ENCODE measurements around the gene ING3.

ING3 gene

GRCh38 chr7:120984406-120984805 is 33.8 kb downstream of the ING3 start:
- no peak overlapping the region for H3K4me2 ChIP-seq (ENCODE audit: low read length)
- H3F3A ChIP-seq (ENCODE audit: control insufficient read depth, insufficient read depth), result peaks cover 4% of the 10 kb centered on the region; the same call in 1 of the 2 replicates
- no peaks in the 10 kb centered on the region for H3K36me3 ChIP-seq (ENCODE audit: control insufficient read depth, low read length)
- H3K79me2 ChIP-seq (ENCODE audit: control insufficient read depth, low read length), result no peaks in the 10 kb centered on the region
- no peaks in the 10 kb centered on the region for H3K9me2 ChIP-seq (replicated peaks; ENCODE audit: control insufficient read depth, low read length)
- H3K4me1 ChIP-seq (ENCODE audit: control insufficient read depth, low read length), result peaks cover 18% of the 10 kb centered on the region
- no peak overlapping the region for H3K4me3 ChIP-seq (ENCODE audit: low read length)
- no peak for TF ChIP-seq CTCF (IDR thresholded peaks at IDR 0.05; ENCODE audit: low read depth, low read length, poor library complexity, severe bottlenecking)
- TF ChIP-seq EZH2phosphoT487 (IDR thresholded peaks at IDR 0.05; ENCODE audit: borderline replicate concordance, low read length), result no peak
- no peaks in the 10 kb centered on the region for H3K9me3 ChIP-seq (ENCODE audit: control insufficient read depth, insufficient read depth, low read length)
- peaks cover 23% of the 10 kb centered on the region for H3K27me3 ChIP-seq (ENCODE audit: control insufficient read depth, low read length)
- no peak overlapping the region for H3K27ac ChIP-seq (ENCODE audit: low read depth, low read length)
- H4K20me1 ChIP-seq (ENCODE audit: control insufficient read depth, insufficient read depth, low read depth, low read length), result no peaks in the 10 kb centered on the region

GRCh38 chr7:120985130-120985758 is 34.7 kb downstream of the ING3 start:
- no peaks in the 10 kb centered on the region for H4K20me1 ChIP-seq (ENCODE audit: control insufficient read depth, insufficient read depth, low read depth, low read length)
- no peak overlapping the region for H3K4me2 ChIP-seq (ENCODE audit: low read length)
- H3K9me3 ChIP-seq (ENCODE audit: control insufficient read depth, insufficient read depth, low read length), result no peaks in the 10 kb centered on the region
- H3K4me3 ChIP-seq (ENCODE audit: low read length), result no peak overlapping the region
- no peaks in the 10 kb centered on the region for H3K9me2 ChIP-seq (replicated peaks; ENCODE audit: control insufficient read depth, low read length)
- no peaks in the 10 kb centered on the region for H3K79me2 ChIP-seq (ENCODE audit: control insufficient read depth, low read length)
- H3K27me3 ChIP-seq (ENCODE audit: control insufficient read depth, low read length), result peaks cover 32% of the 10 kb centered on the region
- peaks cover 22% of the 10 kb centered on the region for H3K4me1 ChIP-seq (ENCODE audit: control insufficient read depth, low read length)
- TF ChIP-seq CTCF (IDR thresholded peaks at IDR 0.05; ENCODE audit: low read depth, low read length, poor library complexity, severe bottlenecking) (no peak), EZH2phosphoT487 (IDR thresholded peaks at IDR 0.05; ENCODE audit: borderline replicate concordance, low read length) (no peak)
- H3K36me3 ChIP-seq (ENCODE audit: control insufficient read depth, low read length), result no peaks in the 10 kb centered on the region
- H3F3A ChIP-seq (ENCODE audit: control insufficient read depth, insufficient read depth), result peaks cover under 1% of the 10 kb centered on the region; the same call in 1 of the 2 replicates
- no peak overlapping the region for H3K27ac ChIP-seq (ENCODE audit: low read depth, low read length)

GRCh38 chr7:120985839-120986238 is 35.3 kb downstream of the ING3 start:
- Histone ChIP-seq H3K36me3 (ENCODE audit: control insufficient read depth, low read length) (no peaks in the 10 kb centered on the region), H3K4me3 (ENCODE audit: low read length) (no peak overlapping the region), H3K27me3 (ENCODE audit: control insufficient read depth, low read length) (peaks cover 38% of the 10 kb centered on the region), H4K20me1 (ENCODE audit: control insufficient read depth, insufficient read depth, low read depth, low read length) (no peaks in the 10 kb centered on the region), H3K9me3 (ENCODE audit: control insufficient read depth, insufficient read depth, low read length) (no peaks in the 10 kb centered on the region), H3K4me1 (ENCODE audit: control insufficient read depth, low read length) (peaks cover 22% of the 10 kb centered on the region), H3K79me2 (ENCODE audit: control insufficient read depth, low read length) (no peaks in the 10 kb centered on the region), H3K9me2 (replicated peaks; ENCODE audit: control insufficient read depth, low read length) (no peaks in the 10 kb centered on the region), H3K4me2 (ENCODE audit: low read length) (no peak overlapping the region), H3F3A (ENCODE audit: control insufficient read depth, insufficient read depth) (no peaks in the 10 kb centered on the region), H3K27ac (ENCODE audit: low read depth, low read length) (no peak overlapping the region)
- TF ChIP-seq EZH2phosphoT487 (IDR thresholded peaks at IDR 0.05; ENCODE audit: borderline replicate concordance, low read length) (no peak), CTCF (IDR thresholded peaks at IDR 0.05; ENCODE audit: low read depth, low read length, poor library complexity, severe bottlenecking) (no peak)
